Activated CD4-positive, alpha-beta T cell treated with anti-CD3 and anti-CD28 coated beads for 48 hours (primary cell): ENCODE data around the gene LRRC47.

Experiments
- DNase-seq: peaks from one replicate; pipeline ENCODE4 v3.0.0-alpha.2; 2020

LRRC47 gene

DNA sequence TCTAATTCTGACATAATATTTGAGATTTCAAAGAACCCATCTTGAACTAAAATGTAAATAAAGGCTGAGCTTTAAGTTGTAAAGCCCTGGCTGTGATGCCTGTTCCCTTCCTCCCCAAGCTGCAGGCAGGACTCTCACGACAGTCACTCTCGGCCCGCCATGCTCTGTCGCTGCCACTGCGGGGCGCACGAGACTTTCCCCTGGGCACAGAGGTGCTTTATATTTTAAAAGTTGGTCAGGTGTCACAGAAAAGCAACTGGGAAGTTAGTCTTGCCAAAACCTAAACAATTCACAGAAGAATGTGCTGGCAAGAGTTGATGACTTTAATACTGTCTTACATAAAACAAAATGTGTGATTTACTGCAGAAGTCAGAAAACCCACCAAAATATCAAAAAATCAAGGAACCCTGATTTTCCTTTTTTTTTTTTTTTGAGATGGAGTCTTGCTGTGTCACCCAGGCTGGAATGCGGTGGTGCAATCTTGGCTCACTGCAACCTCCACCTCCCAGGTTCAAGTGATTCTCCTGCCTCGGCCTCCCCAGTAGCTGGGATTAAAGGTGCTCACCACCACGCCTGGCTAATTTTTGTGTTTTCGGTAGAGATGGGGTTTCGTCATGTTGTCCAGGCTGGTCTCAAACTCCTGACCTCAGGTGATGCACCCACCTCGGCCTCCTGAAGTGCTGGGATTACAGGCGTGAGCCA is 10.7 kb downstream of the LRRC47 start:
- peak; percentile 52 for DNase-seq

DNA sequence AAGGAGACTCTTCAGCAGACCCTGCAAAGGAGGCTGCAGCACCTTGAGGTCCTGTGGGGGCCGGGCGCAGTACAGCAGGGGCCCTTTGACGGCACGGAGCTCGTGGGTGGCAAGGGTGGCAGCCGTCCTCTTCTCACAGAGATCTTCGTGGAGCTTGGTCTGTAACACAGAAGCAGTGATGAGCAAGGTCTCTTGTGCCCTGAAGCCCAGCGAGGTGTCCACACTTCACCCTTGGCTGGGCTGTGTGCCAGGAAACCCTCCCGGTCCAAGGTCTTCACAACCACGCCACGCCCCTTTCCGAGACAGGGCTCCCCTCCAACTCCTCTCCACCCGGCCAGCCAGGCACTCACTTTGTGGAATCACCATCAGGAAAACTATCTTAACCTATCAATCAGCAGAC is 11.3 kb downstream of the LRRC47 start:
- DNase-seq = no peak

DNA sequence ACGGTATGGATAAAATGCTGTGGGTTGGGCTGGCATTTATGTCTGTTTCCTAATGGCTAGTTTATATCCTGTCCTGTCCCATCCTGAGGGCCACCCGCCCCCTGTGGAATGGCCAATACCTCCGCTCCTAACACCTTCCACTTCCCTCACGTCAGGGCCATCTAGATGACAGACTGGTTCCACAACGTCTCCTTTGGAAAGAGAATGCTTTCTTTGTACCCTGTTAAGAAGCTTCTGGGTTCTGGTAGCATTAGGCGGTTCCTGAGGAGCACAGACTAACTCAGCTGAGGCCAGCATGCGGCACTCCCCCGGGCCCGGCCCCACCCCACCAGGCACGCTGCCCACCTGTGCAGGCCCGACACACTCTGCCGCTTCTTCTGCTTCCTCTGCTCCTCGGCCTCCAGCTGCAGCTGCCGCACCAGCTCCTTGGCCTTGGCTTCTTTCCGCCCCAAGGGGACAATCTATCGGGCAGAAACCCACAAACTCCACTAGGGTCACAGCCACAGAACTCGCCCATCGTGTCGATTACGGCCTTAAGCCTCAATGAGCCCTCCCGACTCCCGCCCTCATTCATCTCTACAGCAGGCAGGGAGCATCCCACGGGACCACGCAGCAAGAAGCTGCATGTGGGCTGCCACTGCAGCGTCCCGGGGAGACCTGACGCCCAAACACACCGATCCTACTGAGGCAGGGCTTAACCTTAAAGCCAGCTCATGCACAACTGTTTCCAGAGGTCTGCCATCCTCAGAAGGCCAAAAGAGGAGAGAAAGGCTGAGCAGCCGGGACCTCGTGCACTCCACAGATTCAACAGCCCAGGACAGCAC is 12.4 kb downstream of the LRRC47 start:
- DNase-seq = no peak

DNA sequence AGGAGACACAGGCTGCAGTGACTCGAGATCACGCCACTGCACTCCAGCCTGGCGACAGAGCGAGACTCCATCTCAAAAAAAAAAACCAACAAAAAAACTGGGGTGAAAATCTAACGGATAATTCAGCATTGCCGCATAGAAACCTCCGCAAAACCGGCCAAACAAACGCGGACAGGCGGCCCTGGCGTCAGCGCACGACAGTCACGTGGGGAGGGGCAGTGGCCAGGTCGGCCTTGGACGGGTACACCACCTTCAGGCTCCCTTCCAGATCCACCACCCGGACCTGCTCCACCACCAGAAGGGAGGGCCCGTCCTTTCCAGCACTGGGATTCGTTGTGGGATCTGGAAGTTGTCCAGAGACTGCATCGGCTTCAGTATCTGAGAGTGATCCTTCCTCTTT is 15.4 kb downstream of the LRRC47 start:
- no peak for DNase-seq

- DNase-seq = no peak
These were observed 16.3 kb downstream of the LRRC47 start for GRCh38 chr1:3779912-3780416.

DNA sequence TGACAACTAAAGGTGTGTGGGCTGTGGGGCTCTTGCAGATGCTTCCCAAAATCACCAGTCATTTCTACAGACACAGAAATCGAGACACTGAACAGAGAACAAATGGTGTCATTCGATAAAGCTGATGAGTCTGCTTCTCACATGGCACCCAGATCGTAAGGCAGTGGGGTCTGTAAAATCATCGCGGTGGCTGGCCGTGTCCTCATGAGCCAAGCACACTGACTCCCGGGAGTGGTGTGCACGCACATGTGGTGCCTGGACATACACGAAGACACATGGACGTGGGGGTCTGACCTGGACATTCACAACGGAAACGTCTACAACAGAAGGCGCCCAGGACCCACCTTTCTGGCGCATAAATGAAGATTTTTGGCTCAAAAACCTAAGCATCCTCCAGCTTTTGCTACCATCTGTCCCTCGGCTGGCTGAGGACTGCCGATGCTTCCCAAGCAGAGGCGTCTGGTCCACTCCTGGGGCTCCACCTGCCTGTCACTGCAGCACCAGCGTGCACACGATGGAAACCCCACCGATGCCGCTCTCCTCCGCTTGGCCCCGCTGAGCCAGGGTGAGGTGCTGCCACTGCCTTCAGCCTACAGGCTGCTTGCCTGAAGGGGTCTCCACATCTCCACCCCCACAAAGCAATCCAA is 16.9 kb downstream of the LRRC47 start:
- no peak for DNase-seq

DNA sequence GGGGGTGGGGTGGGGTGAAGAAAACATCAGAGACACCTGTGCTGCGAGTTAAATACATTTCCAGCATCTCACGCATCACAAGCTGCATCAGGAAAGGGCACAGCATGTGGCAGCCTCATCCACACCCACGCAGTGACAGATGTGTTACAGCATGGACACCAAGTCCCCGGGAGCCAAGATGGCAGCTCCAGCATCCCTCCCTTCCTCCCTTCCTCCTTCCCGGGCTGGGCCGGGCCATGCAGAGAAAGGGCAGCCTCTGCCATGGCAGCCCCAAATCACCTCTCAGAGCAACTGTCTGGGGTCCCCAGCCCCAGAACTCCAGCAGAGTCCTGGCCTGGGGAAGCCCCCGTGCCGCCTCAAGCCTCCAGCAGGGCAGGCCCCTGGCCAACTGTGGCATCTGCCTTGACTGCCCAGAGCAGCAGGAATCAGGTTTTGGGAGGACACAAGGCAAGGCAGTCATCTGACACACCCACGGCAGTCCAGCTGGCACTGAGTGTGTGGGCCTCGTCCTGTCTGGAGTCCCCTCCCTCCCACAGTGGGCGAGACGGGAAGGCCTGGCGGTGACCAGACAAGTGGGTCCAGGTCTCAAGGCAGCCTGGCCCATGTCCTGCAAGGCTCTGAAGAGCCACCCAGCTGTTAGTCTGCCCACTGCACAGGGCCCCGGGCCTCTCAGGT is 17.6 kb downstream of the LRRC47 start:
- DNase-seq = no peak

DNA sequence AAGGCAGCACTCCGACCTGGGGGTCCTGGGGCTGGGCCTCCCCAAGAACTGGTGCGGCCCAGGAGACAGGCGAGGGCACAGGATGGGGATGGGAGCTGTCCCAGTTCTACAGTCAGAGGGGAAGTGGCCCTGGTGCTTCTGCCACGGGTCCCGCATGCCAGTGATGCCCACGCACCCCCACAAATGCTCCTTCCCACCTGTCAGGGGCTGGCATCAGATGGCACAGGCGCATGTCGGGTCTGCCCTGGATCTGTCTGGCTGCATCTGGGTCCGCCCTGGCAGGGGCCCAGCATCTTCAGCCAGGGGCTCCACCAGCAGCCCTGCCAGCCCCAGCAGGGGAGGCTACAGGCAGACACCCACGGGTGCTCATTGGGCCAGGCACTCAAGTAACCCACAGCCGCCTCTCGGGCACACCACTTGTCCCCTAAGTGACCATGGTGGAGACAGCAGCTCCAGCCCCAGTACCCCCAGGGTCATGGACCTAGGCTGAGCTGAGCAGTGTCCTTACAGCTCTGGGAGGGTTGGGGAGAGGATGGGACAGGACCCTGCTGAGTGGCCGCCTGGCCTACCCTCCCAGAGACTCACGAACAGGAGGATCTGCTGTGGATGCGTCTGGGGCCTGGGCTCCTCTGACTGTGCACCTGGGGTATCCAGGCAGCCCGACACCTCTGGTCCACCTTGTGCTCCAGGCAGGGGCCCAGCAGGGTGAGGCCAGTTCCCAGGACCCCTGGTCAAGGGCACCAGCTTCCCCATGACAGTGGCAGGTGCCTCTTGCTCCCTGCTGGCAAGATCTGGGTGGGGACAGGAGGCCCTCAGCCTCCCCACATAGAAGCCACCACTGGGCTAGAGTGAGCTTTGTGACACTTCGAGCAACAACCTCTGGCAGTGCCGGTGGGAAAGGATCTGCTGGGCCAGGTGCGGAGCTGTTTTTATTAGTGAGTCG is 18.4 kb downstream of the LRRC47 start:
- no peak for DNase-seq

DNA sequence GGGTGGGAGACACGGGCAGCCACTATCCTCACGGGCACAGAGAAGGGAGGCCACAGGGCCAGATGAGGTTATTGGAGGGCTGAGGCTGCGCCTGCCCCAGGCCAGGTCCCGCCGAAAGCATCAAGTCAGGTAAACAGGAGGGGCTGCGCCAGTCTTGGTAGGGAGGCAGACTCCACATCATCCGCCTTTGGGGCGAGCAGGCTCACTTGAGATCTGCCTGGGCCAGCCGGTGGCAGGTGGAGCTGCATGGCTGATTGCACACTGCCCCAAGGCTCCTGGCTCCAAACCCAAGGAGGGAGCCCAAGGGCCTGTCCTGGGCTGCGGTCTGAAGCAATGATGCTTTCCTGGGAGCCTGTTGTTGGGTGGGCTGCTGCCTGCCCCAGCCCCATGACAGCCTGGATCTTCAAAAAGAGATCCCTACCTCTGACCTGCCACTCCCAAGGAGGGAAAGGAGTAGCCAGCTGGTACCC is 19.2 kb downstream of the LRRC47 start:
- DNase-seq = no peak

GRCh38 chr1:3776231-3776961 is 19.9 kb downstream of the LRRC47 start:
- no peak for DNase-seq

DNA sequence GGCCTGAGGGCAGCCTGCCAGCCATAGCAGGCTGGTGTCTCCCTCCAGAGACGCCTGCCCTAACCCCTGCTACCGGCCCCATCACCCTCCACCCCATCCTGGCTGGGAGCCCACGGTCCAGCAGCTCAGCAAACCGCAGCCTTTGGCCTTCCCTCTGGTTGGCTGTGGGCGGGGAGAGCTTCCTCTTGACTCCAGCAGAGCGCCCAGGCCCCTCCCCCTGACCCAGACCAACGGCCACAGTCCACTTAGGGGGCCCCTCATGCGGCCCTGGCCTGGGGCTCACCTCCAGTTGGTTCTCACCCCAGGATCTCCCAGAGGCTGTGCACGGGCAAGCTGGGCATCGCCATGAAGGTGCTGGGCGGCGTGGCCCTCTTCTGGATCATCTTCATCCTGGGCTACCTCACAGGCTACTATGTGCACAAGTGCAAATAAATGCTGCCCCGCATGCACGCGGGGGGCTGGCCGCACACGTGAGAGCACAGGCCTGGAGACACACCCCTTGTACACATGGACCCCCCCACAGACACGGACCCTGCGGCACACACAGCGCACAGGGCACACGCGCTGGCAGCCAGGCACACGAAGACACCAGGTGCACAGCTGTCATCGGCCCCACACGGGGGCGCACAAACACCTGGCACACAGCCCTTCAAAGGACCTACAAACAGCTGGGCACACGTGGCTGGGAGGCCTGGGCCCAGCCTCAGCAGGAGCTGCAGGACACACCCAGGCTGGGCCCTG is 20.6 kb downstream of the LRRC47 start:
- peak; percentile 72 for DNase-seq

DNA sequence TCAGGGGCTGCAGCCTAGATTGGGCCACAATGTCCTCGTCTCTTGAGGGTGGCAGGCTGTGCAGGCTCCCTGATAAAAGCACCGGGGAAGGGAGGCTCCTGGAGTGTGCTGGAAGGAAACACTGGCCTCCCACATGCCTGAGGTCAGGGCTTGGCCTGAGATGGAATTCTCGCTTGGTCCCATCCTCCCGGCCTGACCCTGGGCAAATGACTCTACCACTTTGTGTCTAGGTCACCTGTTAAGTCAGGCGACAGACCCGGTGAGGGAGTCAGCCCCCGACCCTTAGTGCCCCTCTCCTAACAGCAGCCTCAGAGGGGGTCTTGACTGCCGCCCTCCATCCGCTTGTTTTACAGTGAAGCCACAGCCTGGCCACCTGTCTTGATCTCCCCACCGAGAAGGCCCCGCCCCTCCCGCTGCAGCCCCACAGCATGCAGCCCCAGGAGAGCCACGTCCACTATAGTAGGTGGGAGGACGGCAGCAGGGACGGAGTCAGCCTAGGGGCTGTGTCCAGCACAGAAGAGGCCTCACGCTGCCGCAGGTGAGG is 21.3 kb downstream of the LRRC47 start:
- DNase-seq = no peak

DNA sequence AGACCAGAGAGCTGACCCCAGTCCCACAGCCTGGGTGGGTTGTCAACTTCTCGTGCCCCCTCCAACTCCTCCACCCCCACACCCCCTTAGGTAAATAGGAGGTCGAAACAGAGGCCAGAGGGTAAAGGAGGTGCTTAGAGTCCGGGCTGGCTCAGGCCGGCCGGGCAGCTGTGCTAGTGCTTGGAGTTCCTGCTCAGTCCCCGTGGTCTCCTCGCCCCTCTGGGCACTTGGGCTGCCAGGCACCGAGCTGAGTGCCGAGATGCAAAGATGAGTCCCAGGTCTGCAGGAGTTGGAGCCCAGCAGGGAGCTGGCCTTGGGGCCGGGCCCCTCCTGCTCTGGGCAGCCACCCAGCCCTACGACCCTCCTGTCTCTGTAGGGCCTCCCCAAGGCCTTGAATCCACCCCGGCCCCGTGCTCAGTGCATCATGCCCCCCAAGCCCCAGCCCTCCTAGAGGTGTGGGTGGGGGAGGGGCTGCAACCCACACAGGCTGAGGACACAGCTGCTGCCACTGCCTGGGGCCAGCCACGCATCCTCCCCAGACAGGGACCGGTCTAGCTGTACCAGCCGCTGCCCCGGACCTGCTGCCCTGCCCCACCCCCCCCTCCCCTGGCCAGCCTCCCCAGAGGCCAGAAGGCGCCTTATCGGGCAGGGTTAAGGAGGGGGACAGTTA is 21.9 kb downstream of the LRRC47 start:
- no peak for DNase-seq

DNA sequence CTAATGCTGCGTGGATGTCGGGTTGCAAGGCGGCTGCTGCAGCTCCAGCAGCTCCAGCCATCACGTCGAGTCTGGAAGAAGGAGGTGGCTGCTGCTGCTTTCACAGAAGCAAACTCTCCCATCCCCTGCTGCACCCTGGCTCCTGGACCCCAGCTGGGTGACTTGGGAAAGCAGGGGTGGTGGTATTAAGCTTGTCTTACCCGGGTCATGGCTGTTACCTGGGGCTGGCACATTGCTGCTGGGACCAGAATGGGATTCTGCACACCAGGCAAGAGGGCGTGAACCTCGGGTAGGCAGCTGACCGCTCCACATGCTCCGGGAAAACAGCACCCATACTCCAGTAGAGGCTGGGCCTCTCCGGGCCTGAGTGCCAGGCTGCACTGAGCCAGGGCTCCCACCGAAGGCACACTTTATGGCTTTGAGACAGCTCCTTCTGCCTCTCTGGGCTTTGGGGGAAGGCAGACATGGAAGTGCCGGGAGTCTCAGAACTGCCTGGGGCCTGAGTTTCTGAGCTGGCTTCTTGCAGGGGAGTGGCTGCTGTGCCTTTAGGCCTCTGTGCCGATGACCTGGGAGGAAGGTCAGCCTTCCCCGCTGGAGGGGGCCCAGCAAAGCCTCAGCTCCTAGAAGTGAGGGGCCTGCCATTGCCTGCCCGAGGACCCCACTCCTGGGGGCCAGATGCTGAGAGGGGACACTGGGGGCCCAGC is 22.6 kb downstream of the LRRC47 start:
- DNase-seq = no peak

- DNase-seq = no peak
These were observed 23.4 kb downstream of the LRRC47 start, which contains the start of gene SMIM1 for GRCh38 chr1:3772715-3773571. SMIM1 (plus strand) TSS chr1:3772749; CDS start chr1:3775374, 2,625 bp downstream.

DNA sequence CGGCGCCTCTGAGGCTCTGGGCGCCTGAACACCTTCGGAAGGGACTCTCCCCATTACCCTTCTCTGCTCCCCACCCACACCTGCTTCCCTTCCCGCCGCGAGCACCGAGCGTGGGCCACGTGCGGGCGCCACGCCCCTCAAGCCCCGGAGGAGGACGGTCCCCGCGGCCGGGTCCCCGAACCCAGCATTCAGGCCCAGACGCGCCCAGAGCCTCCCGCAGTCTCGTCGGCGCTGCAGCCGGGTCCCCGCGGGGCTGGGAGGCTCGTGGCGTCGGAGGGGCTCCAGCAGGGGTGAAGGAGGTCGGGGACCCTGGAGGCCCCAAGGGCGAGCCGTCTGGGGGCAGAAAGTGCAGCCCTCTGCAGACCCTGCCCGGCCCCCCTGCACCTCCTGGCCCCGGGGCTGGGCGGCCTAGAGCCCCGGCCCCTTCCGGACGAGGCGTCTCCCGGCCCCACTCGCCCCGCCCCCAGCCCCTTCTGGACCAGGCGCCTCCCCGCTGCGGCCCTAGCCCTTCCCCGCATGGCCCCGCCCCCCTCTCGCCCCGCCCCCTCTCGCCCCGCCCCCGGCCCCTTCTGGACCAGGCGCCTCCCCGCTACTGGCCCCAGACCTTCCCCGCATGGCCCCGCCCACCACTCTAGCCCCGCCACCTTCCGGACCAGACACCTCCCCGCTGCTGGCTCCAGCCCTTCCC is 24.1 kb downstream of the LRRC47 start:
- peak; percentile 91 for DNase-seq
